ENCODE measurements around the gene CSNK2A1. TPM values are rescaled to one million over a fixed set of nuclear protein-coding genes. Genes with fewer than 3 reads are reported as not detected.

CSNK2A1 gene
- polyA plus RNA-seq, 4 donors: 24.0 to 107 (median 33.8) TPM

- H3K4me1 ChIP-seq (ENCODE audit: control insufficient read depth in 3 of 3, insufficient read depth in 2 of 3, low read depth in 1 of 3, low read length in 2 of 3): peaks cover 19 to 52% (median 22%) of the 10 kb centered on the region in 3 donors
- no peak overlapping the region for H3K27ac ChIP-seq (ENCODE audit: low read depth in 1 of 3, low read length in 2 of 3)
- FAIRE-seq (no peak), DNase-seq (no peak)
- no peak overlapping the region for H3K4me3 ChIP-seq (ENCODE audit: low read depth in 1 of 3, low read length in 3 of 3)
- H3K9me3 ChIP-seq (ENCODE audit: control insufficient read depth in 2 of 2, insufficient read depth in 1 of 2, low read depth in 1 of 2, low read length in 1 of 2): no peaks in the 10 kb centered on the region
- 82 to 95% (median 90%) methylated on average over 6 of the region's 6 CpGs for WGBS, 3 donors
- no peaks in the 10 kb centered on the region for H3K27me3 ChIP-seq (ENCODE audit: control insufficient read depth in 3 of 3, insufficient read depth in 3 of 3, low read length in 3 of 3)
- peaks cover 0 to 3% (median 0%) of the 10 kb centered on the region in 3 donors for H3K36me3 ChIP-seq (ENCODE audit: control insufficient read depth in 3 of 3, insufficient read depth in 2 of 3, low read depth in 1 of 3, low read length in 3 of 3)
Observed at GRCh38 chr20:537983-538382, 5.6 kb downstream of the CSNK2A1 start.

- H3K4me1 ChIP-seq (ENCODE audit: control insufficient read depth in 3 of 3, insufficient read depth in 2 of 3, low read depth in 1 of 3, low read length in 2 of 3): peaks cover 15 to 49% (median 19%) of the 10 kb centered on the region in 3 donors
- FAIRE-seq: no peak
- H3K4me3 ChIP-seq (ENCODE audit: low read depth in 1 of 3, low read length in 3 of 3): peak overlapping the region in 2 of 3 donors; percentile 9 to 30
- no peaks in the 10 kb centered on the region for H3K27me3 ChIP-seq (ENCODE audit: control insufficient read depth in 3 of 3, insufficient read depth in 3 of 3, low read length in 3 of 3)
- DNase-seq: no peak
- no peaks in the 10 kb centered on the region for H3K9me3 ChIP-seq (ENCODE audit: control insufficient read depth in 2 of 2, insufficient read depth in 1 of 2, low read depth in 1 of 2, low read length in 1 of 2)
- WGBS, 3 donors: 19 to 41% (median 31%) methylated on average over 7 of the region's 7 CpGs
- peak overlapping the region; percentile 67 to 91 (median 75) for H3K27ac ChIP-seq (ENCODE audit: low read depth in 1 of 3, low read length in 2 of 3)
- peaks cover 0 to 3% (median 0%) of the 10 kb centered on the region in 3 donors for H3K36me3 ChIP-seq (ENCODE audit: control insufficient read depth in 3 of 3, insufficient read depth in 2 of 3, low read depth in 1 of 3, low read length in 3 of 3)
Observed at GRCh38 chr20:536426-537010, 7.1 kb downstream of the CSNK2A1 start.

DNA sequence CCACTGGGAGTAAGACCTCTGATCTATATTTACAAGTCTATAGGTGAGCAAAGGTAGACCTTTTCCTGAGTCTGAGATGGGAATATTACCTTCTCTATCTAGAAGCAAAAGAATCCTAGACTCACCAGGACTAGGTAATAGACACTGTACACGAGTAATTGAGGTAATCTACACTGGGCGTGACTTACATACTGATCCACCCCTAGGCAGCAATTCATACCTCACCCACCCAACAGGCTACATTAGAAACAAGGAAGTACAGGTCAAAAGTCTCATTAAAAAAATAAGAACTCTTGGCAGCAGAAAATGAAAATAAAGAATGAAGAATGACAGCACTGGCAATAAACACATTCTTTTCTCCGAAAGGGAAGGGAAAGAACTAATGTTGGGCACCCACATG lies 7.6 kb downstream of the CSNK2A1 start:
- FAIRE-seq: peak; percentile 47
- Histone ChIP-seq H3K4me3 (ENCODE audit: low read depth in 1 of 3, low read length in 3 of 3) (peak overlapping the region in 2 of 3 donors; percentile 9 to 30), H3K27me3 (ENCODE audit: control insufficient read depth in 3 of 3, insufficient read depth in 3 of 3, low read length in 3 of 3) (no peaks in the 10 kb centered on the region), H3K27ac (ENCODE audit: low read depth in 1 of 3, low read length in 2 of 3) (peak overlapping the region in 2 of 3 donors; percentile 67 to 91), H3K36me3 (ENCODE audit: control insufficient read depth in 3 of 3, insufficient read depth in 2 of 3, low read depth in 1 of 3, low read length in 3 of 3) (peaks cover 0 to 3% (median 0%) of the 10 kb centered on the region in 3 donors), H3K4me1 (ENCODE audit: control insufficient read depth in 3 of 3, insufficient read depth in 2 of 3, low read depth in 1 of 3, low read length in 2 of 3) (peaks cover 15 to 52% (median 19%) of the 10 kb centered on the region in 3 donors), H3K9me3 (ENCODE audit: control insufficient read depth in 2 of 2, insufficient read depth in 1 of 2, low read depth in 1 of 2, low read length in 1 of 2) (no peaks in the 10 kb centered on the region)
- peak; percentile 85 to 93 for DNase-seq
- WGBS, 3 donors: 8 to 35% (median 28%) methylated on average over 3 of the region's 3 CpGs

GRCh38 chr20:533526-533925 lies 10.1 kb downstream of the CSNK2A1 start:
- FAIRE-seq (no peak), DNase-seq (no peak)
- H3K27me3 ChIP-seq (ENCODE audit: control insufficient read depth in 3 of 3, insufficient read depth in 3 of 3, low read length in 3 of 3): no peaks in the 10 kb centered on the region
- 73 to 74% (median 73%) methylated on average over 5 of the region's 5 CpGs for WGBS, 3 donors
- H3K36me3 ChIP-seq (ENCODE audit: control insufficient read depth in 3 of 3, insufficient read depth in 2 of 3, low read depth in 1 of 3, low read length in 3 of 3): peaks cover 0 to 9% (median 0%) of the 10 kb centered on the region in 3 donors
- no peak overlapping the region for H3K4me3 ChIP-seq (ENCODE audit: low read depth in 1 of 3, low read length in 3 of 3)
- no peaks in the 10 kb centered on the region for H3K9me3 ChIP-seq (ENCODE audit: control insufficient read depth in 2 of 2, insufficient read depth in 1 of 2, low read depth in 1 of 2, low read length in 1 of 2)
- peak overlapping the region in 1 of 3 donors; percentile 27 for H3K27ac ChIP-seq (ENCODE audit: low read depth in 1 of 3, low read length in 2 of 3)
- H3K4me1 ChIP-seq (ENCODE audit: control insufficient read depth in 3 of 3, insufficient read depth in 2 of 3, low read depth in 1 of 3, low read length in 2 of 3): peaks cover 7 to 55% (median 17%) of the 10 kb centered on the region in 3 donors

- H3K9me3 ChIP-seq (ENCODE audit: control insufficient read depth in 2 of 2, insufficient read depth in 1 of 2, low read depth in 1 of 2, low read length in 1 of 2): no peaks in the 10 kb centered on the region
- H3K36me3 ChIP-seq (ENCODE audit: control insufficient read depth in 3 of 3, insufficient read depth in 2 of 3, low read depth in 1 of 3, low read length in 3 of 3): peaks cover 0 to 13% (median 0%) of the 10 kb centered on the region in 3 donors
- FAIRE-seq: no peak
- 72 to 80% (median 72%) methylated on average over 4 of the region's 4 CpGs for WGBS, 3 donors
- DNase-seq: no peak
- peaks cover 4 to 52% (median 17%) of the 10 kb centered on the region in 3 donors for H3K4me1 ChIP-seq (ENCODE audit: control insufficient read depth in 3 of 3, insufficient read depth in 2 of 3, low read depth in 1 of 3, low read length in 2 of 3)
- no peaks in the 10 kb centered on the region for H3K27me3 ChIP-seq (ENCODE audit: control insufficient read depth in 3 of 3, insufficient read depth in 3 of 3, low read length in 3 of 3)
- H3K4me3 ChIP-seq (ENCODE audit: low read depth in 1 of 3, low read length in 3 of 3): no peak overlapping the region
- H3K27ac ChIP-seq (ENCODE audit: low read depth in 1 of 3, low read length in 2 of 3): peak overlapping the region in 1 of 3 donors; percentile 5
Observed at GRCh38 chr20:532530-532929, 11.1 kb downstream of the CSNK2A1 start.

DNA sequence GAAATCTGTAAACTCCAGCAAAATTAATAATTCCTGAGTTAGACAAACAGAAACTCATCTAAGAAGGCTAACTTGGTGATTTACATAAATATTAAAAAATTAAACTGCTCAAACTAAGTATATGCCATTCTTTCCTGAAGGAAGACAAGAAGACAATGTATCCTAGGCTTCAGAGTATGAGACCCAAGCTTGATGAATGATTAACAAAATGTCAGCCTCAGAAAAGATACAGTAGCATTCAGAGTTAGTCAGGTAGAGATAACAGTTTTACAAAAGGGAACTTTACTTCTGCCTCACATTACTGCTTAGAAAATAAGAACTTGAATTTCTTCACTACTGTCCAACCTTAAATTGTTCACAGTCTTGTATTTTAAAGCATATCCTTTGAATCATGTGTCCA lies 12.0 kb downstream of the CSNK2A1 start:
- DNase-seq: peak; percentile 56 to 67
- Histone ChIP-seq H3K27ac (ENCODE audit: low read depth in 1 of 3, low read length in 2 of 3) (peak overlapping the region in 1 of 3 donors; percentile 29), H3K27me3 (ENCODE audit: control insufficient read depth in 3 of 3, insufficient read depth in 3 of 3, low read length in 3 of 3) (no peaks in the 10 kb centered on the region), H3K4me1 (ENCODE audit: control insufficient read depth in 3 of 3, insufficient read depth in 2 of 3, low read depth in 1 of 3, low read length in 2 of 3) (peaks cover 4 to 51% (median 16%) of the 10 kb centered on the region in 3 donors), H3K9me3 (ENCODE audit: control insufficient read depth in 2 of 2, insufficient read depth in 1 of 2, low read depth in 1 of 2, low read length in 1 of 2) (no peaks in the 10 kb centered on the region), H3K4me3 (ENCODE audit: low read depth in 1 of 3, low read length in 3 of 3) (no peak overlapping the region), H3K36me3 (ENCODE audit: control insufficient read depth in 3 of 3, insufficient read depth in 2 of 3, low read depth in 1 of 3, low read length in 3 of 3) (peaks cover 0 to 15% (median 0%) of the 10 kb centered on the region in 3 donors)
- no peak for FAIRE-seq

DNA sequence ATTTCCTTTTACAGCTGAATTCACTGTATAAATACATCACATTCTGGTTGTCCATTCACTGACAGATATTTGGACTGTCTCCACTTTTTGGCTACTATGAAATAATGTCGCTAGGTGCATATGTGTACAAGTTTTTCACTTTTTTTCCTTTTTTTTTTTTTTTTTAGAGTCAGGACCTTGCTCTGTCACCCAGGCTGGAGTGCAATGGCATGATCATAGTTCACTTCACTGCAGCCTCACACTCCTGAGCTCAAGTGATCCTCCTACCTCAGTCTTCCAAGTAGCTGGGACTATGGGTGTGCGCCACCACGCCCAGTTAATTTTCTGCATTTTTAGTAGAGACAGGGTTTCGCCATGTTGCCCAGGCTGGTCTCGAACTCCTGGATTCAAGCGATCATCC lies 13.3 kb downstream of the CSNK2A1 start:
- peaks cover 0 to 41% (median 12%) of the 10 kb centered on the region in 3 donors for H3K4me1 ChIP-seq (ENCODE audit: control insufficient read depth in 3 of 3, insufficient read depth in 2 of 3, low read depth in 1 of 3, low read length in 2 of 3)
- WGBS, 3 donors: 96 to 98% (median 97%) methylated on average over 6 of the region's 6 CpGs

DNA sequence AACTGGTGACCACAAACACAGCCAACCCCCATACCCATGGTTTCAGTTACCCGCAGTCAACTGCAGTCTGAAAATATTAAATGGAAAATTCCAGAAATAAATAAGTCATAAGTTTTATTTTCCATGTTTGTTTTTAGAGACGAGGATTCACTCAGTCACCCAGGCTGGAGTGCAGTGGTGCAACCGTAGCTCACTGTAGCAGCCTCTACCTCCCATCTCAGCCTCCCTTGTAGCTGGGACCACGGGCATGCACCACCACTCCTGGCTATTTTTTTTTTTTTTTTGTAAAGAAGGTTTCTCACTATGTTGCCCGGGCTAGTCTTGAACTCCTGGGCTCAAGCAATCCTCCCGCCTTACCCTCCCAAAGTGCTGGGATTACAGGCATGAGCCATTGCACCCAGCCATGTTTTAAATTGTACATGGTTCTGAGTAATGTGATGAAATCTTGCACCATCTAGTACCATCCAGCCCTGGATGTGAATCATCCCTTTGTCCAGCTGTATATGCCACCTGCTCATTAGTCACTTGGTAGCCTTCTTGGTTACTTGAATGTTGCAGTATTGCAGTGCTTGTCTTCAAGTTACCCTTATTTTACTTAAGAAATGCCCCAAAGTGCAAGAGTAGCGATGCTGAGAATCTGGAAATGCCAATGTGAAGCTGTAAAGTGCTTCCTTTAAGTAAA lies 14.5 kb downstream of the CSNK2A1 start:
- Histone ChIP-seq H3K4me1 (ENCODE audit: control insufficient read depth in 3 of 3, insufficient read depth in 2 of 3, low read depth in 1 of 3, low read length in 2 of 3) (peaks cover 0 to 30% (median 6%) of the 10 kb centered on the region in 3 donors), H3K27ac (ENCODE audit: low read depth in 1 of 3, low read length in 2 of 3) (no peak overlapping the region)
- 93 to 94% (median 94%) methylated on average over 7 of the region's 7 CpGs for WGBS, 3 donors

More for the DNA sequence above, 13.3 kb downstream of the CSNK2A1 start:
- FAIRE-seq: no peak
- peak overlapping the region in 1 of 3 donors; percentile 53 for H3K27ac ChIP-seq (ENCODE audit: low read depth in 1 of 3, low read length in 2 of 3)
- peak in 1 of 2 donors; percentile 15 for DNase-seq
- peaks cover 3 to 26% (median 5%) of the 10 kb centered on the region in 3 donors for H3K36me3 ChIP-seq (ENCODE audit: control insufficient read depth in 3 of 3, insufficient read depth in 2 of 3, low read depth in 1 of 3, low read length in 3 of 3)
- no peaks in the 10 kb centered on the region for H3K9me3 ChIP-seq (ENCODE audit: control insufficient read depth in 2 of 2, insufficient read depth in 1 of 2, low read depth in 1 of 2, low read length in 1 of 2)
- no peaks in the 10 kb centered on the region for H3K27me3 ChIP-seq (ENCODE audit: control insufficient read depth in 3 of 3, insufficient read depth in 3 of 3, low read length in 3 of 3)
- H3K4me3 ChIP-seq (ENCODE audit: low read depth in 1 of 3, low read length in 3 of 3): no peak overlapping the region

More for the DNA sequence above, 14.5 kb downstream of the CSNK2A1 start:
- H3K36me3 ChIP-seq (ENCODE audit: control insufficient read depth in 3 of 3, insufficient read depth in 2 of 3, low read depth in 1 of 3, low read length in 3 of 3): peaks cover 3 to 38% (median 5%) of the 10 kb centered on the region in 3 donors
- H3K27me3 ChIP-seq (ENCODE audit: control insufficient read depth in 3 of 3, insufficient read depth in 3 of 3, low read length in 3 of 3): no peaks in the 10 kb centered on the region
- no peaks in the 10 kb centered on the region for H3K9me3 ChIP-seq (ENCODE audit: control insufficient read depth in 2 of 2, insufficient read depth in 1 of 2, low read depth in 1 of 2, low read length in 1 of 2)
- FAIRE-seq: no peak
- no peak for DNase-seq
- no peak overlapping the region for H3K4me3 ChIP-seq (ENCODE audit: low read depth in 1 of 3, low read length in 3 of 3)
